GM12891 (cell line): Measurements from ENCODE around the gene FGF19.

Experiments used
- DNase-seq: peaks from one replicate; pipeline ENCODE4 v3.0.0; 2011; ENCODE audit warnings: low spot score; ENCODE audit not compliant: insufficient read length
- FAIRE-seq: peaks from 2 replicates; lab custom pipeline; 2011; peaks lifted over from hg19 to GRCh38; lab: Jason Lieb, UNC
- PAX5 ChIP-seq: IDR thresholded peaks from 2 replicates; pipeline ENCODE4 v1.6.1; 2011; ENCODE audit warnings: low read length, moderate library complexity, mild to moderate bottlenecking; ENCODE audit not compliant: insufficient read depth, severe bottlenecking
- POLR2A ChIP-seq: IDR thresholded peaks from 2 replicates; pipeline ENCODE4 v1.6.1; 2011; ENCODE audit warnings: low read depth, low read length, control low read depth
- POLR2AphosphoS5 ChIP-seq: IDR thresholded peaks from 2 replicates; pipeline ENCODE4 v1.6.1; 2011; ENCODE audit warnings: low read depth, low read length, control low read depth
- POU2F2 ChIP-seq: IDR thresholded peaks from 2 replicates; pipeline ENCODE4 v1.6.1; 2011; ENCODE audit warnings: low read depth, mild to moderate bottlenecking, control low read depth, low read length, moderate library complexity
- SPI1 ChIP-seq: IDR thresholded peaks from 2 replicates; pipeline ENCODE4 v1.6.1; 2011; ENCODE audit warnings: low read depth, low read length, control low read depth
- TAF1 ChIP-seq: IDR thresholded peaks from 2 replicates; pipeline ENCODE4 v1.6.1; 2011; ENCODE audit warnings: low read depth, low read length, control low read depth

Gene FGF19

GRCh38 chr11:69664103-69664775 lies 39.6 kb downstream of the FGF19 start:
- no peak for TF ChIP-seq PAX5
- no peak for TF ChIP-seq SPI1
- TF ChIP-seq POLR2A: no peak
- no peak for TF ChIP-seq POU2F2
- no peak for TF ChIP-seq TAF1
- no peak for TF ChIP-seq POLR2AphosphoS5
- FAIRE-seq (no peak), DNase-seq (no peak)

GRCh38 chr11:69663326-69663725 lies 40.5 kb downstream of the FGF19 start:
- DNase-seq: no peak
- TF ChIP-seq POLR2A (no peak), SPI1 (no peak), TAF1 (no peak), POU2F2 (no peak), POLR2AphosphoS5 (no peak), PAX5 (no peak)
- no peak for FAIRE-seq

GRCh38 chr11:69662806-69663205 lies 41.0 kb downstream of the FGF19 start:
- no peak for FAIRE-seq
- TF ChIP-seq POU2F2 (no peak), PAX5 (no peak), POLR2A (no peak), TAF1 (no peak), SPI1 (no peak), POLR2AphosphoS5 (no peak)
- DNase-seq: no peak

- DNase-seq (no peak), FAIRE-seq (no peak)
- TF ChIP-seq TAF1: no peak
- TF ChIP-seq POU2F2: no peak
- no peak for TF ChIP-seq SPI1
- TF ChIP-seq POLR2AphosphoS5: no peak
- no peak for TF ChIP-seq PAX5
- TF ChIP-seq POLR2A: no peak
Measured at GRCh38 chr11:69662021-69662698, 41.7 kb downstream of the FGF19 start.

GRCh38 chr11:69661413-69661715 lies 42.5 kb downstream of the FGF19 start:
- DNase-seq (no peak), FAIRE-seq (no peak)
- TF ChIP-seq POLR2AphosphoS5: no peak
- no peak for TF ChIP-seq SPI1
- no peak for TF ChIP-seq TAF1
- TF ChIP-seq PAX5: no peak
- TF ChIP-seq POLR2A: no peak
- no peak for TF ChIP-seq POU2F2

- TF ChIP-seq TAF1 (no peak), SPI1 (no peak), POLR2A (no peak), PAX5 (no peak), POU2F2 (no peak), POLR2AphosphoS5 (no peak)
- FAIRE-seq (no peak), DNase-seq (no peak)
Measured at GRCh38 chr11:69660001-69660500, 43.8 kb downstream of the FGF19 start.

- FAIRE-seq (no peak), DNase-seq (no peak)
- TF ChIP-seq PAX5: no peak
- no peak for TF ChIP-seq TAF1
- TF ChIP-seq POLR2A: no peak
- TF ChIP-seq POU2F2: no peak
- no peak for TF ChIP-seq POLR2AphosphoS5
- no peak for TF ChIP-seq SPI1
Measured at GRCh38 chr11:69659591-69659990, 44.2 kb downstream of the FGF19 start.

- TF ChIP-seq POU2F2 (no peak), SPI1 (no peak), TAF1 (no peak), POLR2A (no peak), POLR2AphosphoS5 (no peak), PAX5 (no peak)
- no peak for DNase-seq
Measured at GRCh38 chr11:69658626-69659450, 45.0 kb downstream of the FGF19 start.

GRCh38 chr11:69657911-69658625 lies 45.8 kb downstream of the FGF19 start:
- TF ChIP-seq SPI1 (no peak), PAX5 (no peak), POLR2A (no peak), POU2F2 (no peak), POLR2AphosphoS5 (no peak), TAF1 (no peak)
- FAIRE-seq: no peak

More at GRCh38 chr11:69658626-69659450, 45.0 kb downstream of the FGF19 start:
- no peak for FAIRE-seq

More at GRCh38 chr11:69657911-69658625, 45.8 kb downstream of the FGF19 start:
- no peak for DNase-seq
